Measurements from ENCODE around the gene ENC1. TPM values are rescaled to one million over a fixed set of nuclear protein-coding genes. Genes with fewer than 3 reads are reported as not detected.

ENC1 gene
- total RNA-seq, 1 experiment from 2014 or later = 7.9 TPM

DNA sequence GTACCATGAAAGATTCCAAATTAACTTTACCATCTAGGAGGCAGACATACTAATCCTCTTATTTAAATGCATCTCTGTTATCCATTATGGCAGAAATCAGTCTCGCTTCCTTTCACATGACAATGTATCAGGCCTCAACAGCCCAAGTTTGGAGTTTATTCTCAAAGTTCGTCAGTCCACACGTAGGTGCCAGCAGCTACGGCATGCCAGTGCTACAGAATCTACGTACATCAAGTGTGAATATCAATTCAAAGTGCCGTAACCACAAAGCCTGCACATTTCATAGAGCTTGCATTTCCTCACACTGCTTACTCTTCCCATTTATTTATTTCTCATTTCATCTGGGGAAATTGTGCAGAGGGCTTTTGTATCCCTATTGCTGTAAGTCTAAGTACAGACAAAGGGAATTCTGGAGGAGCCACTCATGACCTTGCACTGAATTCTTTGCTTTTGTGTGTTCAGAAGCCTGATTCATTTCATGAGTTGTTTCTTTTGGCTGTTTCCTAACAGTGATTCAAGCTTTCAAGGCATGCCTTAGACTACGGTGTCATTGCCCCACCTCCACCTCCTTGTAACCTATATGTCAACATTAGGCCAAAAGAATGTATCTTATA lies 10.0 kb downstream of the ENC1 start:
- ChIA-PET CTCF (no interaction called here), POLR2A (ENCODE audit: low non-redundant PET) (interaction anchor here (0.7 kb wide), 1 partner anchor 244 kb away, joined by 4 read pairs; no protein-coding TSS in a partner anchor)
- H3K4me1 ChIP-seq (ENCODE audit: insufficient read depth, low read length, poor library complexity, severe bottlenecking) = peaks cover 39% of the 10 kb centered on the region
- intact Hi-C loops (cut with micrococcal nuclease; ENCODE audit: unreplicated experiment) = loop anchor here (1.0 kb wide), 1 partner anchor 87 kb away; no protein-coding TSS in a partner anchor
- no peaks in the 10 kb centered on the region for H3K36me3 ChIP-seq (ENCODE audit: insufficient read depth, low read length, poor library complexity, severe bottlenecking)
- BruUV-seq (replicated peaks) = no TSS peak
- TF ChIP-seq, protein P1, sequence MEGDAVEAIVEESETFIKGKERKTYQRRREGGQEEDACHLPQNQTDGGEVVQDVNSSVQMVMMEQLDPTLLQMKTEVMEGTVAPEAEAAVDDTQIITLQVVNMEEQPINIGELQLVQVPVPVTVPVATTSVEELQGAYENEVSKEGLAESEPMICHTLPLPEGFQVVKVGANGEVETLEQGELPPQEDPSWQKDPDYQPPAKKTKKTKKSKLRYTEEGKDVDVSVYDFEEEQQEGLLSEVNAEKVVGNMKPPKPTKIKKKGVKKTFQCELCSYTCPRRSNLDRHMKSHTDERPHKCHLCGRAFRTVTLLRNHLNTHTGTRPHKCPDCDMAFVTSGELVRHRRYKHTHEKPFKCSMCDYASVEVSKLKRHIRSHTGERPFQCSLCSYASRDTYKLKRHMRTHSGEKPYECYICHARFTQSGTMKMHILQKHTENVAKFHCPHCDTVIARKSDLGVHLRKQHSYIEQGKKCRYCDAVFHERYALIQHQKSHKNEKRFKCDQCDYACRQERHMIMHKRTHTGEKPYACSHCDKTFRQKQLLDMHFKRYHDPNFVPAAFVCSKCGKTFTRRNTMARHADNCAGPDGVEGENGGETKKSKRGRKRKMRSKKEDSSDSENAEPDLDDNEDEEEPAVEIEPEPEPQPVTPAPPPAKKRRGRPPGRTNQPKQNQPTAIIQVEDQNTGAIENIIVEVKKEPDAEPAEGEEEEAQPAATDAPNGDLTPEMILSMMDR (conservative IDR thresholded peaks at IDR 0.05; ENCODE audit: low read depth, low read length) = no peak
- TF ChIP-seq EZH2 (IDR thresholded peaks at IDR 0.05; ENCODE audit: borderline replicate concordance, low read depth, low read length, poor library complexity, severe bottlenecking) = no peak
- H3K27me3 ChIP-seq (replicated peaks; ENCODE audit: insufficient read depth, low read depth, low read length, poor library complexity) = no peaks in the 10 kb centered on the region
- no peak overlapping the region for H3K4me3 ChIP-seq (ENCODE audit: low read depth, low read length, poor library complexity, severe bottlenecking)
- no peaks in the 10 kb centered on the region for H3K9me3 ChIP-seq (ENCODE audit: low read depth, low read length, poor library complexity, severe bottlenecking)
- H3K27ac ChIP-seq (ENCODE audit: low read depth, low read length, poor library complexity, severe bottlenecking) = peak overlapping the region; percentile 56
- peak; percentile 44 for DNase-seq (ENCODE audit: low spot score)

GRCh38 chr5:74629326-74629725 lies 11.2 kb downstream of the ENC1 start:
- BruUV-seq (replicated peaks) = no TSS peak
- intact Hi-C loops (cut with micrococcal nuclease; ENCODE audit: unreplicated experiment) = no loop called here
- Histone ChIP-seq H3K36me3 (ENCODE audit: insufficient read depth, low read length, poor library complexity, severe bottlenecking) (no peaks in the 10 kb centered on the region), H3K27me3 (replicated peaks; ENCODE audit: insufficient read depth, low read depth, low read length, poor library complexity) (no peaks in the 10 kb centered on the region), H3K9me3 (ENCODE audit: low read depth, low read length, poor library complexity, severe bottlenecking) (no peaks in the 10 kb centered on the region), H3K27ac (ENCODE audit: low read depth, low read length, poor library complexity, severe bottlenecking) (no peak overlapping the region), H3K4me3 (ENCODE audit: low read depth, low read length, poor library complexity, severe bottlenecking) (no peak overlapping the region), H3K4me1 (ENCODE audit: insufficient read depth, low read length, poor library complexity, severe bottlenecking) (peaks cover 45% of the 10 kb centered on the region)
- no peak for DNase-seq (ENCODE audit: low spot score)
- ChIA-PET POLR2A (ENCODE audit: low non-redundant PET) (interaction anchor here (0.6 kb wide), 1 partner anchor 50 kb away, joined by 3 read pairs; no protein-coding TSS in a partner anchor), CTCF (no interaction called here)
- TF ChIP-seq, protein P1 (conservative IDR thresholded peaks at IDR 0.05; ENCODE audit: low read depth, low read length) = no peak
- no peak for TF ChIP-seq EZH2 (IDR thresholded peaks at IDR 0.05; ENCODE audit: borderline replicate concordance, low read depth, low read length, poor library complexity, severe bottlenecking)

DNA sequence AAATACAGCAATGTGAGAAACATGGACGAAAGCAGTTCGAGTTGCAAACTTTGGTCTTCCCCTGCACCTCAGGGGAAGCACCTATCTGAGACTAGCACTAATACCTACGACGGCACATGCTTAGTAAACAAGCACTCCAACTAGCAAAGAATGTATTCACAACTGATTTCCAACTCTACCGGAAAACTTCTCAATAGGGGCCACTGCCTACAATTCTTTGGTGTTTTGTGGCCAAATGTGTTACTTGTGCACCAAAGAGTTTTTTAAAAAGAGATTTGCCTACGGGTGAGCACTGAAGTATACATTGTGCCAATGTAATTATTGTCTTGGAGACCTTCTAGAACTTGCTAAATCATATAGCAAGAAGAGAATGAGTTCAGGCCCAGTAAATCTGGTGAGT lies 12.2 kb downstream of the ENC1 start:
- intact Hi-C loops (cut with micrococcal nuclease; ENCODE audit: unreplicated experiment) = no loop called here
- CTCF ChIA-PET = no interaction called here
- Histone ChIP-seq H3K36me3 (ENCODE audit: insufficient read depth, low read length, poor library complexity, severe bottlenecking) (no peaks in the 10 kb centered on the region), H3K4me1 (ENCODE audit: insufficient read depth, low read length, poor library complexity, severe bottlenecking) (peaks cover 45% of the 10 kb centered on the region), H3K27ac (ENCODE audit: low read depth, low read length, poor library complexity, severe bottlenecking) (no peak overlapping the region), H3K27me3 (replicated peaks; ENCODE audit: insufficient read depth, low read depth, low read length, poor library complexity) (no peaks in the 10 kb centered on the region), H3K9me3 (ENCODE audit: low read depth, low read length, poor library complexity, severe bottlenecking) (no peaks in the 10 kb centered on the region), H3K4me3 (ENCODE audit: low read depth, low read length, poor library complexity, severe bottlenecking) (no peak overlapping the region)
- TF ChIP-seq, protein P1 (conservative IDR thresholded peaks at IDR 0.05; ENCODE audit: low read depth, low read length) = no peak
- TF ChIP-seq EZH2 (IDR thresholded peaks at IDR 0.05; ENCODE audit: borderline replicate concordance, low read depth, low read length, poor library complexity, severe bottlenecking) = no peak
- BruUV-seq (replicated peaks) = no TSS peak
- POLR2A ChIA-PET (ENCODE audit: low non-redundant PET) = no interaction called here
- no peak for DNase-seq (ENCODE audit: low spot score)
